Liver (tissue), 3 donors: ENCODE results near the gene ARHGAP33.

Experiments used
- CTCF ChIP-seq: fragments of 150-350 bp; IDR thresholded peaks from 2 replicates; pipeline ENCODE4 v1.5.1; 2017; ENCODE audit warnings: improper control_type of control experiment, low read depth, low read length; ENCODE audit not compliant: missing input control
- SP1 ChIP-seq: IDR thresholded peaks from 2 replicates; pipeline ENCODE4 v1.6.1; 2018; ENCODE audit warnings: antibody characterized with exemption, mild to moderate bottlenecking
- ZBTB33 ChIP-seq: IDR thresholded peaks from 2 replicates; pipeline ENCODE4 v1.6.1; 2016; ENCODE audit warnings: antibody characterized with exemption
- donor health status: healthy.
- donor health status: healthy.

- TF ChIP-seq CTCF (no peak), SP1 (no peak), ZBTB33 (no peak)
Measured at GRCh38 chr19:35824150-35824549, 48.8 kb downstream of the ARHGAP33 start.
